BJ (cell line): ENCODE measurements around the gene NFATC3. TPM values are rescaled to one million over a fixed set of nuclear protein-coding genes. Genes with fewer than 3 reads are reported as not detected.

Source experiments
- CTCF ChIA-PET: fragments of 350-600 bp; formaldehyde crosslinking; extraction: SDS; loops from one replicate; lab custom pipeline; 2021; ENCODE audit warnings: antibody characterized with exemption, inconsistent platforms; lab: Yijun Ruan, JAX
- POLR2A ChIA-PET: fragments of 300-600 bp; sonication (Branson Sonifier 250); formaldehyde crosslinking; extraction: SDS; loops from one replicate; lab custom pipeline; 2021; ENCODE audit warnings: antibody characterized with exemption; lab: Charles Lee
- DNase-seq: peaks from one replicate; pipeline ENCODE4 v3.0.0-alpha.2; 2011; ENCODE audit warnings: low read depth
- H3K27me3 ChIP-seq: 2 replicates; pipeline ENCODE4 v1.6.0; 2011; ENCODE audit warnings: low read length; ENCODE audit not compliant: control insufficient read depth, insufficient read depth
- H3K36me3 ChIP-seq: 2 replicates; pipeline ENCODE4 v1.5.1; 2011; ENCODE audit warnings: low read length; ENCODE audit not compliant: control insufficient read depth, insufficient read depth
- H3K4me3 ChIP-seq: 2 replicates; pipeline ENCODE4 v1.5.1; 2011; ENCODE audit warnings: low read depth, mild to moderate bottlenecking, control low read depth, low read length
- CTCF ChIP-seq: IDR thresholded peaks from 2 replicates; pipeline ENCODE4 v1.5.1; 2011; ENCODE audit warnings: low read depth, mild to moderate bottlenecking, control low read depth, inconsistent platforms, low read length, moderate library complexity; ENCODE audit not compliant: insufficient read depth
- polyA minus RNA-seq: library from RNA; depleted of rRNA, polyadenylated mRNA; stranded (reverse); fragments of >200 nt; gene quantifications from 2 replicates; pipeline ENCODE4 v1.2.3, GENCODE V29; 2011; rRNA and poly(A)+ RNA removed
- polyA plus RNA-seq: library from polyadenylated mRNA; depleted of rRNA; stranded (reverse); fragments of >200 nt; gene quantifications from 2 replicates; pipeline ENCODE4 v1.2.3, GENCODE V29; 2011; rRNA removed

NFATC3 gene
- polyA plus RNA-seq, result 10.5 and 14.9 TPM in 2 replicates
- 27.1 and 33.2 TPM in 2 replicates for polyA minus RNA-seq

- Histone ChIP-seq H3K4me3 (peak within 1 kb of the TSS; percentile 81), H3K36me3 (no peaks in the 10 kb centered on the region), H3K27me3 (no peaks in the 10 kb centered on the region)
- ChIA-PET CTCF (interaction anchor here (0.5 to 3.9 kb wide), 5 partner anchors 8 to 244 kb away, joined by 3 to 16 read pairs (median 3); no protein-coding TSS in a partner anchor), POLR2A (interaction anchor here (0.6 kb wide), 1 partner anchor 116 kb away, joined by 6 read pairs; no protein-coding TSS in a partner anchor)
- DNase-seq, result peak; percentile 61
- no peak for TF ChIP-seq CTCF
Observed at GRCh38 chr16:68085259-68086071, at the start of gene NFATC3. Gene NFATC3 (plus strand): TSS chr16:68085370. CDS start chr16:68085682, 312 bp downstream.

- no peaks in the 10 kb centered on the region for H3K27me3 ChIP-seq
- no peak for DNase-seq
- ChIA-PET CTCF (interaction anchor here (0.9 to 3.1 kb wide), 3 partner anchors 10 to 27 kb away, joined by 4 to 19 read pairs (median 4); partner anchors contain the start of genes DDX28 and DUS2), POLR2A (no interaction called here)
- TF ChIP-seq CTCF, result no peak
- H3K4me3 ChIP-seq, result no peak overlapping the region
- H3K36me3 ChIP-seq, result no peaks in the 10 kb centered on the region
Observed at GRCh38 chr16:68037841-68038597, 47.2 kb upstream of the NFATC3 start.

GRCh38 chr16:68040506-68041288 is 44.5 kb upstream of the NFATC3 start:
- TF ChIP-seq CTCF, result peak; percentile 85
- ChIA-PET CTCF (interaction anchor here (0.6 to 3.1 kb wide), 37 partner anchors 9 to 520 kb away, joined by 3 to 29 read pairs (median 5); partner anchors contain the start of genes DDX28, DPEP2, DUS2 and NRN1L), POLR2A (interaction anchor here (0.6 kb wide), 1 partner anchor 18 kb away, joined by 3 read pairs; the partner anchor contains the start of genes DDX28 and DUS2)
- no peak for DNase-seq
- Histone ChIP-seq H3K4me3 (no peak overlapping the region), H3K27me3 (no peaks in the 10 kb centered on the region), H3K36me3 (no peaks in the 10 kb centered on the region; the same call in 1 of the 2 replicates)

GRCh38 chr16:68041783-68042182 is 43.4 kb upstream of the NFATC3 start:
- POLR2A ChIA-PET, result no interaction called here
- no peak for DNase-seq
- TF ChIP-seq CTCF, result no peak
- Histone ChIP-seq H3K36me3 (no peaks in the 10 kb centered on the region; the same call in 1 of the 2 replicates), H3K27me3 (no peaks in the 10 kb centered on the region), H3K4me3 (no peak overlapping the region)
- CTCF ChIA-PET, result interaction anchor here (0.8 to 2.8 kb wide), 6 partner anchors 13 to 226 kb away, joined by 3 to 29 read pairs (median 12); partner anchors contain the start of gene NRN1L
